T-helper 2 cell treated with Interferon-gamma antibody and Interleukin-4, amounts not matched to agents 5 μg/mL and 100 μg/mL, for 36 hours (primary cell): ENCODE measurements around the gene LAMTOR4.
A peak's percentile ranks its signal among the peaks of the same experiment; 100 is the strongest.
"Not testable (repeated sequence)": the region's sequence is repeated elsewhere in the genome, so short reads cannot be mapped to it uniquely, and the experiment has no call there.

Source experiments
- DNase-seq: peaks from one replicate; pipeline ENCODE4 v3.0.0; 2021; ENCODE audit warnings: low spot score
- H3K27ac Mint-ChIP-seq: one replicate; pipeline ENCODE4 v1.8.0; 2021; ENCODE audit warnings: mild to moderate bottlenecking, mixed read lengths
- H3K27me3 Mint-ChIP-seq: one replicate; pipeline ENCODE4 v1.8.0; 2021; ENCODE audit warnings: low read depth, mixed read lengths
- H3K36me3 Mint-ChIP-seq: one replicate; pipeline ENCODE4 v1.8.0; 2021; ENCODE audit warnings: low read depth, mixed read lengths
- H3K4me1 Mint-ChIP-seq: one replicate; pipeline ENCODE4 v1.8.0; 2021; ENCODE audit warnings: low read depth, mixed read lengths
- H3K4me3 Mint-ChIP-seq: one replicate; pipeline ENCODE4 v1.8.0; 2022; ENCODE audit warnings: mild to moderate bottlenecking, moderate library complexity, mixed read lengths
- H3K9me3 Mint-ChIP-seq: one replicate; pipeline ENCODE4 v1.8.0; 2021; ENCODE audit warnings: mixed read lengths

LAMTOR4 gene

DNA sequence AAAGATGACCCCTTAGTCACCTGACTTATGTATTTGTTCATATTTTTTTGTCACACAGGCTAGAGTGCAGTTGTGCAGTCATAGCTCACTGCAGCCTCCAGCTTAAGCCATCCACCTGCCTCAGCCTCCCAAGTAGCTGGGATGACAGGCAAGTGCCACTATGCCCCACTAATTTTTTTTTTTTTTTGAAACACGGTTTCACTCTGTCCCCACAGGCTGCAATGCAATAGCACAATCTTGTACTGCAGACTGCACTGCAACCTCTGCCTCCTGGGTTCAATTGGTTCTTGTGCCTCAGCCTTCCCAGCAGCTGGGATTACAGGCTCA lies 20.1 kb upstream of the LAMTOR4 start:
- Mint-ChIP-seq H3K4me3 (peak overlapping the region; percentile 75), H3K9me3 (no peaks in the 10 kb centered on the region), H3K27ac (peak overlapping the region; percentile 65), H3K27me3 (no peaks in the 10 kb centered on the region), H3K4me1 (peaks cover 21% of the 10 kb centered on the region), H3K36me3 (peaks cover 11% of the 10 kb centered on the region)
- DNase-seq: no peak

DNA sequence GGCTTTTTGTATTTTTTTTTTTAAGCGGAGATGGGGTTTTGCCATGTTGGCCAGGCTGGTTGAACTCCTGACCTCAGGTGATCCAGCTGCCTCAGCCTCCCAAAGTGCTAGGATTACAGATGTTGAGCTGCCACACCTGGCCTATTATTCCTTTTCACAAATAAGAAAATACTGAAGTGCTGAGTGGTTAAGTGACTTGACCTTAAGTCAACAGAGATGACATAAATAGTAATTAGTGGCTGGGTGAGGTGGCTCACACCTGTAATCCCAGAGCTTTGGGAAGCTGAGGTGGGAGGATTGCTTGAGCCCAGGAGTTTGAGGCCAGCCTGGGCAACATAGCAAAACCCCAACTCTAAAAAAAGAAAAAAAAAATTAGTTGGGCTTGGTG lies 18.5 kb upstream of the LAMTOR4 start:
- H3K27ac Mint-ChIP-seq, H3K36me3 Mint-ChIP-seq, DNase-seq, H3K27me3 Mint-ChIP-seq, H3K9me3 Mint-ChIP-seq, H3K4me3 Mint-ChIP-seq: not testable (repeated sequence)
- peaks cover 11% of the 10 kb centered on the region for H3K4me1 Mint-ChIP-seq

DNA sequence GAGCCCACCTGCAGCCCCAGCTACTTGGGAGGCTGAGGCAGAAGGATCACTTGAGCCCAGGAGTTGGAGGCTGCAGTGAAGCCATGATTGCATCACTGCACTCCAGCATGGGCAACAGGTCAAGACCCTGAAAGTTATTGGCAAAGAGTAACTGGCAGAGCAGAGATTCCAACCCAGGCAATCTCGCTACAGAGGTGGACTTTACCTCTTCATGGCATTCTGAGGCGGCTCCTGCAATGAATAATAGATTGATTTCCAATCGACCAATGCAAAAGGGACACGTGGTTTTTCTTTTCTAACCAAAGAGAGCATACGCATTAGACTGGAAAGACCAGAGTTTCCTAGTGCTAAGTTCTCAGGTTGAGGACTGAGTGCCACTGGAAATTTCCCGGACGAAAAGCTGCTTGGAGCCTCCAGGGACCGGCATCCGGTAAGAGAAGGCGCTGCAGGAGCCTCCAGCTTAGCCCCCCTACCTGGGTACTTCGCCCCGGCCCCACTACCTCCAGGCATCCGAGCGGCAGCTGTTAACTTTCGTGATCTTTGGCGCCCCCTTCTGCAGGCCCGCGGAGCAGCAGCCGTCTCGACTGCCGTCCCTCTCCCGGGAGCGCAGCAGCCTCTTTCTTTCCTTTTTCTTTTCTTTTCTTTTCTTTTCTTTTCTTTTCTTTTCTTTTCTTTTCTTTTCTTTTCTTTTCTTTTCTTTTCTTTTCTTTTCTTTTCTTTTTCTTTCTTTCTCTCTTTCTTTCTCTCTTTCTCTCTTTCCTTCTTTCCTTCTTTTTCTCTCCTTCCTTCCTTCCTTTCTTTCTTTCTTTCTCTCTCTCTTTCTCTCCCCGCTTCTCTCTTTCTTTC lies 17.9 kb upstream of the LAMTOR4 start:
- Mint-ChIP-seq H3K9me3 (no peaks in the 10 kb centered on the region), H3K4me3 (peak overlapping the region; percentile 24), H3K27ac (no peak overlapping the region), H3K27me3 (peaks cover 2% of the 10 kb centered on the region), H3K36me3 (no peaks in the 10 kb centered on the region), H3K4me1 (peaks cover 8% of the 10 kb centered on the region)
- DNase-seq: peak; percentile 75

DNA sequence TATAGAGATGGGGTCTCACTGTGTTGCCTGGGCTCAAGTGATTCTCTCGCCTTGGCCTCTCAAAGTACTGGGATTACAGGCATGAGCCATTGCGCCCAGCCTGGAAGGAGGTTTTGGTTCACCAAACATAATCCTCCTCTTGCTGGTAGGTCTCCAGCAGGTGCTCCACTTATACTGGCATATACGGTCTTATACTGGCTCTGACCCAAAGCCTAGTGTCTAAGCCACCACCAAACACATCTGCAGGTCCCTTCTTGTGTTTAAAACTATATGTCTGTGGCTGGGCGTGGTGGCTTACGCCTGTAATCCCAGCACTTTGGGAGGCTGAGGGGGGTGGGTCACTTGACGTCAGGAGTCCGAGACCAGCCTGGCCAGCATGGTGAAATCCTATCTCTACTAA lies 16.6 kb upstream of the LAMTOR4 start:
- no peaks in the 10 kb centered on the region for H3K36me3 Mint-ChIP-seq
- no peak overlapping the region for H3K27ac Mint-ChIP-seq
- H3K4me1 Mint-ChIP-seq: peaks cover 8% of the 10 kb centered on the region
- no peak overlapping the region for H3K4me3 Mint-ChIP-seq
- H3K9me3 Mint-ChIP-seq: no peaks in the 10 kb centered on the region
- H3K27me3 Mint-ChIP-seq: peaks cover 2% of the 10 kb centered on the region
- no peak for DNase-seq

DNA sequence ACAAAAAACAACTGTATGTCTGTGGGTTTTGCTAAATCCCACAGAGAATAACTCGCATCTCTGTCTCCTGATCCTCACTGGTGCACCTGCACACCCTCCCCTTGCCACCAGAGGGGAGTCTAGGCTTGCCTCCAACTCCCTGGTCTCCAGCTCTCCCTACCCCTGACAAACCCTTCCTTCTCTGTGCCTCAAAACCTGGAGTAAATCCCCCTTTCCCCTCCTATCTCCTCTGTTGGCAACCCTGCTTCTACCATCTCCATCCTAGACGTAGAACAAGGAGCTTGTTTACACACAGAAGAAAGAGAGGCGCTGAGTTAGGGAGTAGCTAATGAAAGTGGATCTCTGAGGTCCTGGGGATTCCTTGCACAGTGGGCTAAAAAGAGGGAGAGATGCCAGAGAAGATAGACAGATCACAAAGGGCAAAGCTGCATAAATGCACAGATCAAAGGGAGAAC lies 16.0 kb upstream of the LAMTOR4 start:
- H3K27me3 Mint-ChIP-seq: peaks cover 2% of the 10 kb centered on the region
- no peak overlapping the region for H3K4me3 Mint-ChIP-seq
- no peaks in the 10 kb centered on the region for H3K36me3 Mint-ChIP-seq
- peak; percentile 54 for DNase-seq
- H3K9me3 Mint-ChIP-seq: no peaks in the 10 kb centered on the region
- no peak overlapping the region for H3K27ac Mint-ChIP-seq
- H3K4me1 Mint-ChIP-seq: peaks cover 10% of the 10 kb centered on the region

DNA sequence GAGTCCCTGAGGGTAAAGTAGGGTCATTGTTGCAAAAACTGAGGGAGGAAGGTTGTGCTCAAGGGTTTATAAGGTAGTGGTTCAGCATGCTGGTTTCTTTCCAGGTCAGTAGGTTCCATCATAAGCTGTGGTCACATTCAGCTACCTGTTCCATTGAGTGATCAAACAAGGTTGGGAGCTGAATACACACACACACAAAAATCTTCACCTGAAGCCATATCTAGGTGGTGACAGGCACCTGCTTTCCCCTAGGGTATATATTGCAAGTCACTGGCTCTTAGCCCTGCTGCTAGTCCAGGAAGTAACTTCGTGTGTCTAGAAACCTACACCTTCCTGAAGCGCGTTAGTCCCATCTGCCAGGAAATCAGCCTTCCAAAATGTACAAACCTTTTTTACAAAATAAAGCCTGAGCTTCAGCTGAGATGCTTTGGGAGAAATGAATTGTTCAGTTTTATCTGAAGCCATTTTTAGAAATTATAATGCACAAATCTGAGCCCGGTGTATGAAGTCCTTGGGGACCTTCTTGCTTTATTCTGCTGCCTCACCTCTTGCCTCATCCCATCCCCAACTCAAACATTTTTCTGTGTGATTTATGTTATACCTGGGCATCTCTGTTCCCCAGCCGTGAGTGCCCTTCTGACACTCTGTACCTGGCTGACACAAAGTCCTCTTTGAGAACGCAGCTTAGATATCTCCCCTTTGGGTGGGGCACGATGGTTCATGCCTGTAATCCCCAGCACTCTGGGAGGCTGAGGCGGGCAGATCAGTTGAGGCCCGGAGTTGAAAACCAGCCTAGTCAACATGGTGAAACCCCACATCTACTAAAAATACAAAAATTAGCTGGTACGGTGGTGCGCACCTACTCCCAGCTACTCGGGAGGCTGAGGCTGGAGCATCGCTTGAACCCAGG lies 10.6 kb upstream of the LAMTOR4 start:
- H3K4me3 Mint-ChIP-seq: no peak overlapping the region
- H3K36me3 Mint-ChIP-seq: no peaks in the 10 kb centered on the region
- H3K27ac Mint-ChIP-seq: peak overlapping the region; percentile 56
- H3K9me3 Mint-ChIP-seq: no peaks in the 10 kb centered on the region
- H3K4me1 Mint-ChIP-seq: peaks cover 16% of the 10 kb centered on the region
- H3K27me3 Mint-ChIP-seq: peaks cover 2% of the 10 kb centered on the region
- DNase-seq: no peak

DNA sequence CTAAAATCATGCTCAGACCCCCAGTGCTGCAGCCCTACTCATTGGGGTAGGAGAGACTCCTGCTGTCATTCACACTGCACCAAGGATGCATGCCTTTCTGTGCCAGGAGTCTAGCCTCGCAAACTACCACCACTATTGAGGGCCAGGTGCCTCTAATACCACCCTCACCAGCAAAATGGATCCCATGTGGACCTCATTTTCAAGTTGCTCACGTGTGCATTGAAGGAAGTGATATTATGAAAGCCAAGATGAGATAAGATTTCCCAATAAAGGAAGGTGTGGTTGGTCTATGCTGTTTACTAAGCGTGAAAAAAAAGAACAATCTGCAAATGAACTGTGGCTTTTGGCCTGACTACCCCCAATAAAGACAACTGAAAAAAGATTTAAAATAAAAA lies 7.2 kb upstream of the LAMTOR4 start:
- peaks cover 18% of the 10 kb centered on the region for H3K4me1 Mint-ChIP-seq
- no peaks in the 10 kb centered on the region for H3K27me3 Mint-ChIP-seq
- H3K27ac Mint-ChIP-seq: peak overlapping the region; percentile 34
- no peaks in the 10 kb centered on the region for H3K9me3 Mint-ChIP-seq
- no peak for DNase-seq
- no peaks in the 10 kb centered on the region for H3K36me3 Mint-ChIP-seq
- no peak overlapping the region for H3K4me3 Mint-ChIP-seq

DNA sequence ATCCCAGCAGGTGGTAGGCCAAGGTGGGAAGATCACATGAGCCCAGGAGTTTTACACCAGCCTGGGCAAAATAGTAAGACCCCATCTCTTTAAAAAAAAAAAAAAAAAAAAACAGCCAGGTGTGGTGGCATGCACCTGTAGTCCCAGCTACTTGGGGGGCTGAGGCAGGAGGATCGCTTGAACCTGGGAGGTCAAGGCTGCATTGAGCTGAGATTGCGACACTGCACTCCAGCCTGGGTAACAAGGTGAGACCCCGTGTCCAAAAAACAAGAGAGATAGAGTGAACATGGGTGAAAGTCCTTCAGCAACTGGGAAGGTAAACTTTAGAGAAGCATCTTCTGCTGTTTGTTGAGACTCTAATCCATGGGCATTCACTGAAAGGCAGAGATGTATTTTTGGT lies 6.3 kb upstream of the LAMTOR4 start:
- Mint-ChIP-seq H3K27ac (no peak overlapping the region), H3K27me3 (no peaks in the 10 kb centered on the region), H3K4me3 (no peak overlapping the region), H3K4me1 (peaks cover 18% of the 10 kb centered on the region), H3K9me3 (no peaks in the 10 kb centered on the region), H3K36me3 (no peaks in the 10 kb centered on the region)
- no peak for DNase-seq

DNA sequence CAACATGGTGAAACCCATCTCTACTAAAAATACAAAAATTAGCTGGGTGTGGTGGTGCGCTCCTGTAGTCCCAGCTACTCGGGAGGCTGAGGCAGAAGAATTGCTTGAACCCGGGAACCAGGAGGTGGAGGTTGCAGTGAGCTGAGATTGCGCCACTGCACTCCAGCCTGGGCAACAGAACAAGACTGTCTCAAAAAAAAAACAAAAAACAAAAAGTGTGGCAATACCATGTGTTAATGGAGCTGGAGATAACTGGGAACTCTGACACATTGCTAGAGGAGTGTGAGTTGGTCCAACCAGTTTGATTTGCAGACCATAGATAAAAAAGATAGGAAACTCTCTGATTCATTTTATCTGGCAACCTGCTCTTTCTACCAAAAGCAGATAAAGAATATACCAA lies 2.4 kb upstream of the LAMTOR4 start:
- H3K36me3 Mint-ChIP-seq: peaks cover 12% of the 10 kb centered on the region
- H3K4me3 Mint-ChIP-seq, H3K9me3 Mint-ChIP-seq, DNase-seq, H3K27ac Mint-ChIP-seq, H3K27me3 Mint-ChIP-seq: not testable (repeated sequence)
- peaks cover 22% of the 10 kb centered on the region for H3K4me1 Mint-ChIP-seq

DNA sequence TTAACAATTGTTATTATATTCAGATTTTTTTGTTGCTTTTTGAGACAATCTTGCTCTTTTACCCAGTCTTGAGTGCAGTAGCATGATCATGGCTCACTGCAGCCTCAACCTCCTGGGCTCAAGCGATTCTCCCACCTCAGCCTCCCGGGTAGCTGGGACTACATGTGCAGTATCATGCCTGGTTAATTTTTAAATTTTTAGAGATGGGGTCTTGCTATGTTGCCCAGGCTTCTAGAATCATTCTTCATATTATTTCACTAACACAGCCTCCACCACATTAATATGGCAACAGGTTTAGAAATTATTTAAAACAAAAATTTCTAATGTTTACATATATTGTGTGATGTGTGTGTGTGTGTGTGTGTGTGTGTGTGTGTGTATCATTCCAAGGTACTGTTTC lies 1.4 kb upstream of the LAMTOR4 start:
- peaks cover 24% of the 10 kb centered on the region for H3K4me1 Mint-ChIP-seq
- no peak overlapping the region for H3K4me3 Mint-ChIP-seq

DNA sequence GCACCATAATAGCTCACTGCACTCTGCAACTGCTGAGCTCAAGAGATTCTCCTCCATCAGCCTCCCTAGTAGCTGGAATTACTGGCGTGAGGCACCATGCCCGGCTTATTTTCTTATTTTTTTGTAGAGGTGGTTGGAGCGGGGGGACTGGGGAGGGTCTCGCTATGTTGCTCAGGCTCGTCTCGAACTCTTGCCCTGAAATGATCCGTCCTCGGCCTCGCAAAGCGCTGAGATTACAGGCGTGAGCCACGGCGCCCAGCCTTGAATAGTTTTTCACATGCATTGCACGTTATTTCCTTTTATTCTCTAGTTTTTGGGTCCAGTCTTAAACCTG lies 526 bp upstream of the LAMTOR4 start:
- no peak for DNase-seq
- Mint-ChIP-seq H3K9me3 (no peaks in the 10 kb centered on the region), H3K4me1 (peaks cover 30% of the 10 kb centered on the region), H3K27me3 (no peaks in the 10 kb centered on the region), H3K36me3 (peaks cover 23% of the 10 kb centered on the region), H3K27ac (peak overlapping the region; percentile 98), H3K4me3 (peak overlapping the region; percentile 99)

More for the DNA sequence above, 1.4 kb upstream of the LAMTOR4 start:
- Mint-ChIP-seq H3K36me3 (peaks cover 19% of the 10 kb centered on the region), H3K27ac (no peak overlapping the region), H3K9me3 (no peaks in the 10 kb centered on the region), H3K27me3 (no peaks in the 10 kb centered on the region)
- DNase-seq: no peak

DNA sequence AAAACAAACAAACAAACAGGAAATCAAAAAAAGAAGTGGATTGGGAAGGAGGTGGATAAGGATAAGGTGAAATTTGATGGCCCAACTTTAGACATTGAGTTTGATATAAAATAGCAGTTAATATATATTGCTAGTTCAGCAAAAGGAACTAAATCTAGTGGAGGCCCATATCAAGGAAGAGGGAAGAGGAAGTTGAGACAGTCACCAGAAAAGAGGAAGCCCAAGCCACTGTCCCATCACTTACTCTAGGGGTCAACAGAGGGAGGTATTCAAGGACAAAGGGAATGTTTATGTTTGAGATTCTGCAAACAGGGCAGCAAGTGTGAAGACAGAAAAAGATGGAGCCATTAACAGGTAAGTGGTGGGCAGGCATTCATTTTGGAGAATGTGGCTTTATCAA lies 3.7 kb downstream of the LAMTOR4 start:
- DNase-seq: no peak
- H3K27ac Mint-ChIP-seq: peak overlapping the region; percentile 37
- no peaks in the 10 kb centered on the region for H3K9me3 Mint-ChIP-seq
- H3K27me3 Mint-ChIP-seq: no peaks in the 10 kb centered on the region
- no peak overlapping the region for H3K4me3 Mint-ChIP-seq
- H3K4me1 Mint-ChIP-seq: peaks cover 32% of the 10 kb centered on the region
- peaks cover 49% of the 10 kb centered on the region for H3K36me3 Mint-ChIP-seq

DNA sequence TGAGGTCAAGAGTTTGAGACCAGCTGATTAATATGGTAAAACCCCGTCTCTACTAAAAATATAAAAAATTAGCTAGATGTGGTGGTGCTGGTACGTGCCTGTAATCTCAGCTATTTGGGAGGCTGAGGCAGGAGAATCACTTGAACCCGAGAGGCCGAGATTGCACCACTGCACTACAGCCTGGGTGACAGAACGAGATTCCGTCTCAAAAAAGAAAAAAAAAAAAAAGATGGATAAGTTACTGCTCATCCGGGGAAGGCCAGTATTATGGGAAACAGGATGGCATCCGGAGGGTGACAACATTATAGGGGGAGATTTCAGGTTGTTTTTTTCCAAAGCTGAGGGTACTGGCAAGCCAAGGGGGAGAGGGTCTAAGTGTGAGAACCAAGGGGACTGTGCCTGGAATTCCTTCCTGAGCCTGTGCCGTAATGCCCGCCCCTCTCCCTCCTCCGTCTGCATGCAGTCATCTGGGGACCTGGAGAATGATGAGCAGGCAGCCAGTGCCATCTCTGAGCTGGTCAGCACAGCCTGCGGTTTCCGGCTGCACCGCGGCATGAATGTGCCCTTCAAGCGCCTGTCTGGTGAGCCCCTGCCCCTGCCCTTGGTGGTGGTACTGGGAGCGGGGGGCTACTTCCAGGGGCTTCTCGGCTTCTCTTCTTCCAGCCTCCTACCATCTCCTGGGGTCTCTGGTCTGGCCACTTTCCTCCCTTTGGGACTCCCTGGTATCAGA lies 4.4 kb downstream of the LAMTOR4 start:
- no peaks in the 10 kb centered on the region for H3K9me3 Mint-ChIP-seq
- no peak overlapping the region for H3K27ac Mint-ChIP-seq
- no peak for DNase-seq
- H3K4me3 Mint-ChIP-seq: no peak overlapping the region
- H3K36me3 Mint-ChIP-seq: peaks cover 53% of the 10 kb centered on the region
- peaks cover 35% of the 10 kb centered on the region for H3K4me1 Mint-ChIP-seq
- H3K27me3 Mint-ChIP-seq: no peaks in the 10 kb centered on the region
